Epithelial cell of esophagus (primary cell): ENCODE data around the gene COP1.

Source experiments
- DNase-seq: peaks from one replicate; pipeline ENCODE4 v3.0.0; 2010; ENCODE audit warnings: low read depth
- H3K4me3 ChIP-seq: 2 replicates; pipeline ENCODE4 v1.5.1; 2011; ENCODE audit warnings: mild to moderate bottlenecking, low read length, control low read depth
- TF ChIP-seq, protein P1 (sequence below): IDR thresholded peaks from 2 replicates; pipeline ENCODE4 v1.5.1; 2011; ENCODE audit warnings: low read depth, mild to moderate bottlenecking, low read length, control low read depth, inconsistent platforms; ENCODE audit not compliant: insufficient read depth; ENCODE audit errors: missing control alignments

Gene COP1

DNA sequence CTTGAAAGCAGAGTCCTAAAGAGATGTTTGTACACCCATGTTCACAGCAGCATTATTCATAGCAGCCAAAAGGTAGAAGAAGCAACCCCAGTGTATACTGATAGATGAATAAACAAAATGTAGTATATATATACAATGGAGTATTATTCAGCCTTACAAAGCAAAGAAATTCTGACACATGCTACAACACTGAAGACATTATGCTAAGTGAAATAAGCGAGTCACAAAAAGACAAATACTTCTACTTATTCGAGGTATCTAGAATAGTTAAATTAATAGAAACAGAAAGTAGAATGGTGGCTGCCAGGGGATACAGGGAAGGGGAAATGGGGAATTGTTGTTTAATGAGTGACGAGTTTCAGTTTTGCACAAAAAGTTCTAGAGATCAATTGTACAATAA lies 23.5 kb downstream of the COP1 start:
- no peak for DNase-seq
- no peak overlapping the region for H3K4me3 ChIP-seq
- TF ChIP-seq, protein P1, sequence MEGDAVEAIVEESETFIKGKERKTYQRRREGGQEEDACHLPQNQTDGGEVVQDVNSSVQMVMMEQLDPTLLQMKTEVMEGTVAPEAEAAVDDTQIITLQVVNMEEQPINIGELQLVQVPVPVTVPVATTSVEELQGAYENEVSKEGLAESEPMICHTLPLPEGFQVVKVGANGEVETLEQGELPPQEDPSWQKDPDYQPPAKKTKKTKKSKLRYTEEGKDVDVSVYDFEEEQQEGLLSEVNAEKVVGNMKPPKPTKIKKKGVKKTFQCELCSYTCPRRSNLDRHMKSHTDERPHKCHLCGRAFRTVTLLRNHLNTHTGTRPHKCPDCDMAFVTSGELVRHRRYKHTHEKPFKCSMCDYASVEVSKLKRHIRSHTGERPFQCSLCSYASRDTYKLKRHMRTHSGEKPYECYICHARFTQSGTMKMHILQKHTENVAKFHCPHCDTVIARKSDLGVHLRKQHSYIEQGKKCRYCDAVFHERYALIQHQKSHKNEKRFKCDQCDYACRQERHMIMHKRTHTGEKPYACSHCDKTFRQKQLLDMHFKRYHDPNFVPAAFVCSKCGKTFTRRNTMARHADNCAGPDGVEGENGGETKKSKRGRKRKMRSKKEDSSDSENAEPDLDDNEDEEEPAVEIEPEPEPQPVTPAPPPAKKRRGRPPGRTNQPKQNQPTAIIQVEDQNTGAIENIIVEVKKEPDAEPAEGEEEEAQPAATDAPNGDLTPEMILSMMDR = no peak

DNA sequence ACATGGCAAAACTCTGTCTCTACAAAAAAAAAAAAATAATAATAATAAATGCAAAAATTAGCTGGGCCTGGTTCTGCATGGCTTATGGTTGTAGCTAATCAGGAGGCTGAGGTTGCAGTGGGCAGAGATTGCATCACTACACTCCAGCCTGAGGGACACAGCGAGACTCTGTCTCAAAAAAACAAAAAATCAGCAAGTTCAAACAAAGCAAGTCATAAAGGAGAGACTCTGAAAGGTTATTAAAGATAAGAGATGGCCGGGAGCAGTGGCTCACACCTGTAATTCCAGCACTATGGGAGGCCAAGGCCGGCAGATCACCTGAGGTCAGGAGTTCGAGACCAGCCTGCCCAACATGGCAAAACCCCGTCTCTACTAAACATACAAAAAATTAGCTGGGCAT lies 28.8 kb downstream of the COP1 start:
- TF ChIP-seq, protein P1 = no peak
- H3K4me3 ChIP-seq = no peak overlapping the region
- DNase-seq = peak; percentile 4

DNA sequence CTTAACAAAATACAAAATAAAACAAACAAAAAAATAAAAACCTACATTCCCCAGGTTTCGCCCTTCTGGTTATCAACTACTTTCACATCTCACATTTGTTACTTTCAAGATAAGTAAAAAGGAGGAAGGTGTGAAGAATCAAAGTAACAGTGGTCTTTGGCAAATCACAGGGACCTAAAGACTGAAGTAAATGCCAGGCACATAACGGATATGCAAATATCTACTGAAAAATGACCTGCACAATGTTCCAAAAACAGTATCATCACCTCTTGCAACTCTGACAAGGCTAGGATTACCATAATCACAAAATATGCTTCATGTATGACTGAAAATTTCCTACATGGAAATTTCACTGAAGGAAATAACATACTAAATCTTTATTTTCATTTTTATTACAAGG lies 29.3 kb downstream of the COP1 start:
- TF ChIP-seq, protein P1 = no peak
- no peak overlapping the region for H3K4me3 ChIP-seq
- DNase-seq = no peak

DNA sequence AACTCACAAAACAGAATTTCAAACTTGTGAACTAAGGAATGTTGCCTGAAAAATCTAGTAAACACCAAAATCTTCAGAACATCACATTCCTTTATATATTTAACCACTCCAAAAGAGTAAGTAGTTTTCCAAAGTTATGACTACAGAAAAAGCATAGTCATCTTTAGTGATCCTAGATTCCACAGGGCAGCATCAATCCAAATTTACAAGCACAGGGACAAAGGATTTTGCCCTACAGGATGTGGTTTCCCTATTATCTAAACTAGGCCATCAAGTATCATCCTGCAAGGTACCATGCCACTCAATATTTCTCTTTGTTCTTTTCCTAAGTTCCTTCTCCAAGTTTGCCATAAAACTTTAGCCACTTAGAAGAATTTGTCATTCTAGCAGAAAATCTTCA lies 33.0 kb downstream of the COP1 start:
- DNase-seq = no peak
- H3K4me3 ChIP-seq = no peak overlapping the region
- TF ChIP-seq, protein P1 = no peak

DNA sequence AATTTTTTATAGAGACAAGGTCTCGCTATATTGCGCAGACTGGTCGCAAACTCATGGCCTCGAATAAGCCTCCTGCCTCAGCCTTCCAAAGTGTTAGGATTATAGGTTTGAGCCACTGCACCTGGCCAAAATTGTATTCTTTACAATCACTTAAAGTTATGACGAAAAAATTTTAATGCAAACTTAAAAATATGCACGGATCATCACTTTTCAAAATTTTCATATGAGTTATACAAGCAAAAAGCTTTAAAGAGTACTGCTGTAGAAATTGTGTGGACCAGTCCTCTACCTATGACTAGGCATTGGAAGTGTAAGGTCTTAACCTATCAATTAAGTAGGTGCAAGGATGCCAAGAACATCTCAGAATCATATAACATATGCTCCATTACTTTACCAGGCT lies 34.9 kb downstream of the COP1 start:
- TF ChIP-seq, protein P1 = no peak
- no peak for DNase-seq
- no peak overlapping the region for H3K4me3 ChIP-seq

DNA sequence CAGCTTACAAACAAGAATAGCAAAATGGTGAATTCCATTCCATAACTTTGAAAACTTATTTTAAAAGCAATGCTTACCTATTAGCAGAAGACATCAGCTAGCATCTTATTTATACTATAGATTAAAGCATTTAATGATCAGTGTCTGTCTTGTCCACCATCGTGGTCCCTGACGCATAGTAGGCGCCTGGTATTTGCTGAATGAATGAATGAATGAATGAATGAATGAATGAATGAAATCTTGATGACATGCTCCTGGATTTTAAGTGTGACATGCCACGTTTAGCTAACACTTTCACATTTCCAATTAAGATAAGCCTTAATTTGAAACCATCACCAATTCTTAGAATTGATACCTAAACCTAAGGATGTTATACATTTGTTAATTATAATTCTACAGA lies 39.9 kb downstream of the COP1 start:
- DNase-seq = no peak
- TF ChIP-seq, protein P1 = no peak
- no peak overlapping the region for H3K4me3 ChIP-seq

DNA sequence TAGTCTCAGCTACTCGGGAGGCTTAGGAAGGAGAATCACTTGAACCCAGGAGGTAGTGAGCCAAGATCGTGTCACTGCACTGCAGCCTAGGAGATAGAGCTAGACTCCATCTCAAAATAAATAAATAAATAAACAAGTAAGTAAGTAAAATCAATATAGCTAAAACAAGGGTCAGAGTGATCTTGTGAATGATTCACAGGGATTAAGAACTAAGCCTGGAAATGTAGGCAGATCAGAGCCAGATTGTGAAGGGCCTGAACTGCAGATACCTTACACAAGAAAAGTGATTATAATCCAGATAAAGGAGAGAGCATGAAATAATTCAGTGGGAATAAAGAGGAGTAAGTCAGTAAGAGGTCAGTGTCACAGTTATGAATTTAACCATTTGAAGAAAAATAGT lies 41.5 kb downstream of the COP1 start:
- TF ChIP-seq, protein P1 = no peak
- H3K4me3 ChIP-seq = no peak overlapping the region
- DNase-seq = no peak
